ENCODE data around the gene RXRA.
"Not testable (repeated sequence)": the region's sequence is repeated elsewhere in the genome, so short reads cannot be mapped to it uniquely, and the experiment has no call there.

RXRA gene

GRCh38 chr9:134306636-134307600 is 19.3 kb upstream of the RXRA start:
- Histone ChIP-seq H3K27me3 (ENCODE audit: insufficient read depth, poor library complexity, severe bottlenecking) (no peaks in the 10 kb centered on the region), H3K27ac (replicated peaks) (no peak overlapping the region)

DNA sequence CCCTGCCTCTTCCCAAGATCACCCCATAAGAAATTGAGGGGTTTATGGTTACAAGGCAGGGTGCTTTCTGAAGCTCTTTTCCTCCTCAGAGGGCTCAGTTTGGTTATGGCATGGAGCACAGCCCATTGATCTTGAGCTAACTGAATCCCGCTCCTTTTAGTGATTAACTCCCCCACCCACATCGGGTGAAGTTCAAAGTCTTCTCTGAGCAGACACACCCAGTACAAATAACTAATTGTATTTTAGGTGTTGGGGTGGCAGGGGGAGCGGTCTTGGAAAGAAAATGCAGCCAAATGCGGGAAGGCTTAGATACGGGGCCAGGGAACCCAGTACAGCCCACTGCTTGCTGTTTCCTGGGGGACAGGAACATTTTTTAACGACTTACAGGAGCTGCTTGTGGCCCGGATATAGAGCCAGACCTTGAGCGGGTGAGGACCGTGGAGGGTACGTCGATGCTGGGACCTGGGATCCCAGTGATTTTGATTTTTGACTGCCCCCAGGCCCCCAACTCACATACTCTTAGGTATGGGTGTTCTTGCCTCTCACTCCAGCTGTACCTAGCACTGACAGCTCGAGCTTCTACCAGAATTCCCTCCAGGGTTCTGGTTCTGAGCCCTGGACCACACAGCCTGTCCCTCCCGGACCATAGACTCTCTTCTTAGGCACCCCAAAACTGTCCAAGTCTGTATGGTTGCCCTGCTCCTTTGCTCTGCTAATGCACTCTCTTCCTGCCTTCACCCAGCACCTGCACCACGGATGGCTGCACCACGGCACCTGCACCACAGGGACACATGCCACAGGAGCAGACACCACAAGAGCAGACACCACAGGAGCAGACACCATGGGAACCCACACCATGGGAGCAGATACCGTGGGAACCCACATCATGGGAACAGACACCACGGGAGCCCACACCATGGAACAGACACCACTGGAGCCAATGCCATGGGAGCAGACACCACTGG is 18.3 kb upstream of the RXRA start:
- no peak for DNase-seq (ENCODE audit: low read depth in 1 of 2, low spot score in 1 of 2)
- H3K4me3 ChIP-seq (replicated peaks; ENCODE audit: insufficient read depth, low read length), result no peak overlapping the region
- H3K27ac ChIP-seq (replicated peaks), result no peak overlapping the region
- no peak for TF ChIP-seq CTCF (IDR thresholded peaks at IDR 0.05; ENCODE audit: insufficient read depth, low read length)
- no peak for TF ChIP-seq GABPA (IDR thresholded peaks at IDR 0.05; ENCODE audit: low read depth)
- no peaks in the 10 kb centered on the region for H3K27me3 ChIP-seq (ENCODE audit: insufficient read depth, poor library complexity, severe bottlenecking)

More at GRCh38 chr9:134306636-134307600, 19.3 kb upstream of the RXRA start:
- TF ChIP-seq POLR2AphosphoS5 (IDR thresholded peaks at IDR 0.05; ENCODE audit: low read depth) (no peak), REST (IDR thresholded peaks at IDR 0.05; ENCODE audit: insufficient replicate concordance, low read depth) (no peak), SPI1 (IDR thresholded peaks at IDR 0.05; ENCODE audit: borderline replicate concordance, low read depth) (no peak), GABPA (IDR thresholded peaks at IDR 0.05; ENCODE audit: low read depth) (no peak), CTCF (IDR thresholded peaks at IDR 0.05; ENCODE audit: insufficient read depth, low read length) (no peak)
- H3K4me3 ChIP-seq (replicated peaks; ENCODE audit: insufficient read depth, low read length), result no peak overlapping the region
- no peak for DNase-seq (ENCODE audit: low read depth in 1 of 2, low spot score in 1 of 2)

- H3K4me3 ChIP-seq (replicated peaks; ENCODE audit: insufficient read depth, low read length); H3K27ac ChIP-seq (replicated peaks); DNase-seq (ENCODE audit: low read depth in 1 of 2, low spot score in 1 of 2); H3K27me3 ChIP-seq (ENCODE audit: insufficient read depth, poor library complexity, severe bottlenecking): not testable (repeated sequence)
Observed at GRCh38 chr9:134308639-134309220, 17.5 kb upstream of the RXRA start.

DNA sequence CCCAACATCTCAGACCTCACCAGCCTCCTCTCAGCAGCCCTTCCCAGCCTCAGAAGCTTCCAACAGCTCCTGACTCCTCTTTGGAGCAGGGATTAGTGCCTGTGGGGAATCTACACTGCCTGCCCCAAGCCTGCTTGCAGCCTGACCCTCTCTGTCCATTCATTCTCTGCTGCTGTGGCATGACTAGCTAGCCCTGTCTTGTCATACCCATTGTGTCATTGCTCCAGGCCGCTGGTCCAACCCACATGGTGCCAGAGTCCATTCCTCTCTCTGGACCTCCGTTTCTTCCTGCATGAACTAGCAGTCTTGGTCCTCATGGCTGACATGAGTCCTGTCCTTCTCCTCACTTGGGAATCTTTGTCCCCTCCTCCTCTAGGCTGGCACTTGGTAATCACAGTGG is 12.8 kb upstream of the RXRA start:
- TF ChIP-seq GABPA (IDR thresholded peaks at IDR 0.05; ENCODE audit: low read depth) (no peak), CTCF (IDR thresholded peaks at IDR 0.05; ENCODE audit: insufficient read depth, low read length) (no peak), SPI1 (IDR thresholded peaks at IDR 0.05; ENCODE audit: borderline replicate concordance, low read depth) (no peak), REST (IDR thresholded peaks at IDR 0.05; ENCODE audit: insufficient replicate concordance, low read depth) (no peak), POLR2AphosphoS5 (IDR thresholded peaks at IDR 0.05; ENCODE audit: low read depth) (no peak)
- no peak for DNase-seq (ENCODE audit: low read depth in 1 of 2, low spot score in 1 of 2)

More for the DNA sequence above, 12.8 kb upstream of the RXRA start:
- H3K4me3 ChIP-seq (replicated peaks; ENCODE audit: insufficient read depth, low read length), result no peak overlapping the region
- no peaks in the 10 kb centered on the region for H3K27me3 ChIP-seq (ENCODE audit: insufficient read depth, poor library complexity, severe bottlenecking)
- H3K27ac ChIP-seq (replicated peaks), result no peak overlapping the region
